SK-N-SH (cell line): Measurements from ENCODE around the gene PODXL2. TPM values are rescaled to one million over a fixed set of nuclear protein-coding genes. Genes with fewer than 3 reads are reported as not detected.

Experiments
- CTCF ChIA-PET: fragments of 300-600, 350-600 bp; formaldehyde crosslinking; extraction: SDS; loops from one replicate; lab custom pipeline; 2021; lab: Yijun Ruan, JAX
- POLR2A ChIA-PET: fragments of 350-600 bp; sonication (Branson Sonifier 250); formaldehyde crosslinking; extraction: SDS; loops from one replicate; lab custom pipeline; 2020; ENCODE audit warnings: antibody characterized with exemption, inconsistent platforms; lab: Yijun Ruan, JAX
- DNase-seq: peaks from one replicate; pipeline ENCODE4 v3.0.0; 2012
- H2AFZ ChIP-seq: fragments of 200-600 bp; sonication (generic); 2 replicates; pipeline ENCODE4 v1.8.1; 2016; ENCODE audit warnings: antibody characterized with exemption, mild to moderate bottlenecking, low read depth
- H3F3A ChIP-seq: fragments of 200-600 bp; sonication (generic); replicated peaks from 2 replicates; pipeline ENCODE3; 2016; ENCODE audit warnings: antibody characterized with exemption, mild to moderate bottlenecking; ENCODE audit not compliant: insufficient read depth
- H3K27ac ChIP-seq, 2 experiments: fragments of 200-500 bp in 1 of 2; fragments of 200-600 bp in 1 of 2; sonication (Bioruptor generic) in 1 of 2; sonication (generic), shearing (Covaris generic) in 1 of 2; 2 replicates each; pipeline versions ENCODE4 v1.5.1 to v1.6.1; 2014 to 2016; ENCODE audit warnings: low read depth in 2 of 2, inconsistent platforms in 1 of 2, low read length in 1 of 2, mild to moderate bottlenecking in 1 of 2, mixed read lengths in 1 of 2
- H3K27me3 ChIP-seq: fragments of 200-600 bp; sonication (generic), shearing (Covaris generic); 2 replicates; pipeline ENCODE4 v1.6.1; 2016; ENCODE audit warnings: mixed run types; ENCODE audit not compliant: insufficient read depth
- H3K36me3 ChIP-seq, 2 experiments: fragments of 200-500 bp in 1 of 2; fragments of 200-600 bp in 1 of 2; sonication (Bioruptor generic) in 1 of 2; sonication (generic) in 1 of 2; replicated peaks in 1 of 2; 2 replicates each; pipeline versions ENCODE3 to v1.5.1; 2014 to 2016; ENCODE audit warnings: low read length in 1 of 2, mild to moderate bottlenecking in 1 of 2; ENCODE audit not compliant: insufficient read depth in 2 of 2, control insufficient read depth in 1 of 2
- H3K4me1 ChIP-seq, 2 experiments: fragments of 200-500 bp in 1 of 2; fragments of 200-600 bp in 1 of 2; sonication (Bioruptor generic) in 1 of 2; sonication (generic), shearing (Covaris generic) in 1 of 2; 2 replicates each; pipeline versions ENCODE4 v1.5.1 to v1.6.1; 2014 to 2016; ENCODE audit warnings: low read depth in 1 of 2, low read length in 1 of 2, mixed run types in 1 of 2; ENCODE audit not compliant: insufficient read depth in 2 of 2, control insufficient read depth in 1 of 2
- H3K4me2 ChIP-seq: fragments of 200-600 bp; sonication (generic), shearing (Covaris generic); 2 replicates; pipeline ENCODE4 v1.6.1; 2017; ENCODE audit warnings: mixed run types
- H3K4me3 ChIP-seq, 2 experiments: fragments of 200-500 bp in 1 of 2; fragments of 200-600 bp in 1 of 2; sonication (Bioruptor generic) in 1 of 2; sonication (generic), shearing (Covaris generic) in 1 of 2; 2 replicates each; pipeline versions ENCODE4 v1.5.1 to v1.8.1; 2014 to 2016; ENCODE audit warnings: low read depth in 2 of 2, inconsistent platforms in 1 of 2, low read length in 1 of 2, mild to moderate bottlenecking in 1 of 2, mixed read lengths in 1 of 2, moderate library complexity in 1 of 2
- H3K79me2 ChIP-seq: fragments of 200-600 bp; sonication (generic); 2 replicates; pipeline ENCODE4 v1.8.1; 2017; ENCODE audit warnings: mild to moderate bottlenecking; ENCODE audit not compliant: insufficient read depth
- H3K9ac ChIP-seq: fragments of 200-600 bp; sonication (generic); 2 replicates; pipeline ENCODE4 v1.6.1; 2017; ENCODE audit warnings: mixed run types
- H3K9me2 ChIP-seq: fragments of 200-600 bp; sonication (generic); 2 replicates; pipeline ENCODE4 v1.6.1; 2017; ENCODE audit warnings: mixed run types
- H3K9me3 ChIP-seq: fragments of 200-600 bp; sonication (generic); 2 replicates; pipeline ENCODE4 v1.6.1; 2017; ENCODE audit warnings: mixed run types, mild to moderate bottlenecking, moderate library complexity
- H4K20me1 ChIP-seq: fragments of 200-600 bp; sonication (generic); 2 replicates; pipeline ENCODE4 v1.6.1; 2017; ENCODE audit warnings: mild to moderate bottlenecking, mixed run types; ENCODE audit not compliant: insufficient read depth
- CHD2 ChIP-seq: fragments of 150-350 bp; IDR thresholded peaks from 2 replicates; pipeline ENCODE4 v1.6.1; 2018; ENCODE audit warnings: low read length; ENCODE audit not compliant: partially characterized antibody
- EP300 ChIP-seq, 2 experiments: IDR thresholded peaks; 2 replicates each; pipeline versions ENCODE4 v1.4.0 to v1.6.1; 2012; ENCODE audit warnings: borderline replicate concordance in 1 of 2, low read depth in 1 of 2, low read length in 1 of 2
- FOSL2 ChIP-seq: IDR thresholded peaks from 2 replicates; pipeline ENCODE4 v1.4.0; 2012; ENCODE audit warnings: low read depth, mild to moderate bottlenecking, moderate library complexity, borderline replicate concordance
- FOXJ3 ChIP-seq: sonication (generic); formaldehyde crosslinking; IDR thresholded peaks from 2 replicates; pipeline ENCODE4 v1.5.1; 2020; ENCODE audit warnings: mild to moderate bottlenecking, missing genetic modification reagents
- FOXM1 ChIP-seq: IDR thresholded peaks from 2 replicates; pipeline ENCODE4 v1.4.0; 2012; ENCODE audit warnings: low read depth, mild to moderate bottlenecking
- GABPA ChIP-seq: IDR thresholded peaks from 2 replicates; pipeline ENCODE4 v1.4.0; 2012; ENCODE audit warnings: low read depth, mild to moderate bottlenecking
- JUND ChIP-seq: IDR thresholded peaks from 2 replicates; pipeline ENCODE4 v1.4.0; 2012
- MAX ChIP-seq: IDR thresholded peaks from 2 replicates; pipeline ENCODE4 v1.4.0; 2012; ENCODE audit warnings: low read depth
- MEF2A ChIP-seq: IDR thresholded peaks from 2 replicates; pipeline ENCODE4 v1.4.0; 2012; ENCODE audit warnings: low read depth, borderline replicate concordance
- NFIC ChIP-seq: IDR thresholded peaks from 2 replicates; pipeline ENCODE4 v1.4.0; 2012; ENCODE audit warnings: borderline replicate concordance
- POLR2AphosphoS5 ChIP-seq: IDR thresholded peaks from 2 replicates; pipeline ENCODE4 v1.6.1; 2012; ENCODE audit warnings: low read depth, low read length
- RCOR1 ChIP-seq: fragments of 150-350 bp; IDR thresholded peaks from 2 replicates; pipeline ENCODE4 v1.6.1; 2017; ENCODE audit warnings: antibody characterized with exemption, low read length
- RFX5 ChIP-seq: IDR thresholded peaks from 2 replicates; pipeline ENCODE4 v1.6.1; 2012; ENCODE audit warnings: mild to moderate bottlenecking, improper control_type of control experiment, low read length
- RXRA ChIP-seq: IDR thresholded peaks from 2 replicates; pipeline ENCODE4 v1.4.0; 2012; ENCODE audit warnings: low read depth, mild to moderate bottlenecking, borderline replicate concordance
- SMC3 ChIP-seq: IDR thresholded peaks from 2 replicates; pipeline ENCODE4 v1.6.1; 2012; ENCODE audit warnings: low read depth, low read length, improper control_type of control experiment
- TAF1 ChIP-seq: IDR thresholded peaks from 2 replicates; pipeline ENCODE4 v1.6.1; 2012; ENCODE audit warnings: low read depth, mild to moderate bottlenecking, low read length, moderate library complexity, borderline replicate concordance
- TCF12 ChIP-seq: IDR thresholded peaks from 2 replicates; pipeline ENCODE4 v1.4.0; 2012
- USF1 ChIP-seq: IDR thresholded peaks from 2 replicates; pipeline ENCODE4 v1.4.0; 2012; ENCODE audit warnings: low read depth, borderline replicate concordance
- YY1 ChIP-seq: IDR thresholded peaks from 2 replicates; pipeline ENCODE4 v1.4.0; 2012; ENCODE audit warnings: low read depth, mild to moderate bottlenecking
- WGBS: methylation state at CpG from one replicate; pipeline ENCODE4 v1.1.6; 2017; ENCODE audit warnings: low lambda C conversion rate; 5-methylcytosine and 5-hydroxymethylcytosine counted together
- polyA plus RNA-seq, 3 experiments: library from polyadenylated mRNA; depleted of rRNA; stranded (reverse); fragments of >200 nt; gene quantifications; 2 replicates each; pipeline ENCODE4 v1.2.3, GENCODE V29; 2012
- TF ChIP-seq, protein P1 (sequence below): fragments of 150-350 bp; IDR thresholded peaks from 2 replicates; pipeline ENCODE4 v1.6.1; 2016; ENCODE audit warnings: mild to moderate bottlenecking, low read depth, low read length
- TF ChIP-seq, protein P2 (sequence below): IDR thresholded peaks from 2 replicates; pipeline ENCODE4 v1.4.0; 2012; ENCODE audit warnings: low read depth, borderline replicate concordance

Gene PODXL2
- polyA plus RNA-seq, 1 of the 3 experiments (the other 2 are of a cell fraction), result 27.5 TPM

DNA sequence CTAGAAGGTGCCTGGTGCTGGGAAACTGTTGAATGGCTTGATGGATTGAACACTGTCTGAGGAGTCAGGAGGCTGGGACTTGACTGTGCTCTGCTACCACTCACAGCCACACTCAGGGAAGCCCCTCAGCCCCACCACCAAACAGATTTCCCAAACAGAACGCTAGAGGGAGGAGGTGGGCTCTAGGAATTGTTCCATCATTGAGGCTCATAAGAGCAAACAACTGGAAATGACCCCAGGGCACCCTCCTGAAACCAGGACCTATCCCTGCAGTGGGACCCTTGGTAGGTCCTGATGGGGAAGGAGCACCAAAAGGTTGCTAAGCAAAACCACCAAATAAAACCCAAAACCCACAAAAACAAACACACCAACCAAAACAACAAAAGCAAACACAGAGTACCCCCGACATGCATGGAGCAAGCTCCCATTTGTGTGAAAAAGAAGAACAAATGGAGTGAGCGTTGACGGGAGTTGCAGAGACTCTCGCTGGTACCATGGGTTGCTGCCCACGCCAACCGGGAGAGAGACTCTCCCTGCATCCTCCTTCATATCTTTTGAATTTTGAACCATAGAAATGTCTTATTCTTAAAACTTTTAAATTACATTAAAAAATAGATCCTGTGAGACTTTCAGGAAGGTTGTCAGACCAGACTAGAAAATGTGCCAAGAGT is 89.4 kb downstream of the PODXL2 start:
- H4K20me1 ChIP-seq, result no peaks in the 10 kb centered on the region
- no peaks in the 10 kb centered on the region for H3K9me2 ChIP-seq
- no peak overlapping the region for H3K9ac ChIP-seq
- H3K27me3 ChIP-seq, result no peaks in the 10 kb centered on the region
- H3K9me3 ChIP-seq, result no peaks in the 10 kb centered on the region
- no peak for TF ChIP-seq TCF12
- TF ChIP-seq, protein P1, sequence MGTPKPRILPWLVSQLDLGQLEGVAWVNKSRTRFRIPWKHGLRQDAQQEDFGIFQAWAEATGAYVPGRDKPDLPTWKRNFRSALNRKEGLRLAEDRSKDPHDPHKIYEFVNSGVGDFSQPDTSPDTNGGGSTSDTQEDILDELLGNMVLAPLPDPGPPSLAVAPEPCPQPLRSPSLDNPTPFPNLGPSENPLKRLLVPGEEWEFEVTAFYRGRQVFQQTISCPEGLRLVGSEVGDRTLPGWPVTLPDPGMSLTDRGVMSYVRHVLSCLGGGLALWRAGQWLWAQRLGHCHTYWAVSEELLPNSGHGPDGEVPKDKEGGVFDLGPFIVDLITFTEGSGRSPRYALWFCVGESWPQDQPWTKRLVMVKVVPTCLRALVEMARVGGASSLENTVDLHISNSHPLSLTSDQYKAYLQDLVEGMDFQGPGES, result no peak
- WGBS, result 87% methylated on average over 7 of the region's 7 CpGs
- H2AFZ ChIP-seq, result no peak overlapping the region
- no peak for DNase-seq
- H3K4me1 ChIP-seq, result peaks cover 0 to 56% of the 10 kb centered on the region in 2 experiments; a peak in 1 of 4 replicates
- POLR2A ChIA-PET, result no interaction called here
- no peak overlapping the region for H3K4me3 ChIP-seq
- H3K4me2 ChIP-seq, result no peak overlapping the region
- CTCF ChIA-PET, result interaction anchor here (1.0 to 4.3 kb wide), 2 partner anchors 11 to 21 kb away, joined by 3 to 15 read pairs; no protein-coding TSS in a partner anchor
- H3K27ac ChIP-seq, result peak overlapping the region in 1 of 2 experiments; percentile 66; a peak in 1 of 4 replicates
- no peaks in the 10 kb centered on the region for H3K36me3 ChIP-seq
- H3K79me2 ChIP-seq, result no peaks in the 10 kb centered on the region
- H3F3A ChIP-seq, result no peaks in the 10 kb centered on the region

DNA sequence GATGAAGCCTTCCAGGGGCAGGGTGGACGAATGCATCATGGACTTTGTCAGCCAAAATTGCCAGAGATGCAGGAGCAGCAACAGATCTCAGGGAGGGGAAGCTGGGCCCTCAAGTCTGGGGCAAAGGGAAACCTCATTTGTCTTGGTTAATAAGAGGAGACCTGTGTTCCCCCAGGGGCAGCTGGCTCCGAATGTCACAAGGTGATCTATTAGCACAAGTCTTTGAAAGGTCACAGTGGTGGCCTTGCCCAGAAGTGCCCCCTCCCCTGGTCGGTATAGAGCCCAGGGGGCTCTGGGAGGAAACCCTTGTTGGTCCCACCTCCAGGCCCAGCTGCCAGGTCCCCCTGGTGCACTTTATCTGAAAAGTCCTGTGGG is 89.9 kb downstream of the PODXL2 start:
- DNase-seq, result no peak
- H3K27ac ChIP-seq, result peak overlapping the region in 1 of 2 experiments; percentile 43; a peak in 1 of 4 replicates
- H3K4me2 ChIP-seq, result no peak overlapping the region
- ChIA-PET POLR2A (no interaction called here), CTCF (interaction anchor here (1.0 to 4.3 kb wide), 2 partner anchors 11 to 22 kb away, joined by 3 to 15 read pairs; no protein-coding TSS in a partner anchor)
- H3F3A ChIP-seq, result no peaks in the 10 kb centered on the region
- H3K79me2 ChIP-seq, result no peaks in the 10 kb centered on the region
- H2AFZ ChIP-seq, result no peak overlapping the region
- no peak for TF ChIP-seq MEF2A
- no peak for TF ChIP-seq RCOR1
- TF ChIP-seq FOXJ3 (CRISPR knock-in tag), result no peak
- TF ChIP-seq YY1, result no peak
- no peak for TF ChIP-seq TAF1
- TF ChIP-seq POLR2AphosphoS5, result no peak
- no peak for TF ChIP-seq RXRA
- no peak for TF ChIP-seq JUND
- TF ChIP-seq USF1, result no peak
- TF ChIP-seq NFIC, result no peak
- TF ChIP-seq, protein P2, sequence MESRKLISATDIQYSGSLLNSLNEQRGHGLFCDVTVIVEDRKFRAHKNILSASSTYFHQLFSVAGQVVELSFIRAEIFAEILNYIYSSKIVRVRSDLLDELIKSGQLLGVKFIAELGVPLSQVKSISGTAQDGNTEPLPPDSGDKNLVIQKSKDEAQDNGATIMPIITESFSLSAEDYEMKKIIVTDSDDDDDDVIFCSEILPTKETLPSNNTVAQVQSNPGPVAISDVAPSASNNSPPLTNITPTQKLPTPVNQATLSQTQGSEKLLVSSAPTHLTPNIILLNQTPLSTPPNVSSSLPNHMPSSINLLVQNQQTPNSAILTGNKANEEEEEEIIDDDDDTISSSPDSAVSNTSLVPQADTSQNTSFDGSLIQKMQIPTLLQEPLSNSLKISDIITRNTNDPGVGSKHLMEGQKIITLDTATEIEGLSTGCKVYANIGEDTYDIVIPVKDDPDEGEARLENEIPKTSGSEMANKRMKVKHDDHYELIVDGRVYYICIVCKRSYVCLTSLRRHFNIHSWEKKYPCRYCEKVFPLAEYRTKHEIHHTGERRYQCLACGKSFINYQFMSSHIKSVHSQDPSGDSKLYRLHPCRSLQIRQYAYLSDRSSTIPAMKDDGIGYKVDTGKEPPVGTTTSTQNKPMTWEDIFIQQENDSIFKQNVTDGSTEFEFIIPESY, result no peak
- no peak for TF ChIP-seq GABPA
- no peak for TF ChIP-seq FOXM1
- no peak for TF ChIP-seq CHD2
- no peak for TF ChIP-seq EP300 (IDR thresholded peaks at IDR 0.05; ENCODE audit: borderline replicate concordance in 1 of 2, low read depth in 1 of 2, low read length in 1 of 2)
- no peak for TF ChIP-seq RFX5
- no peak for TF ChIP-seq SMC3
- no peak for TF ChIP-seq FOSL2
- TF ChIP-seq MAX, result no peak
- no peaks in the 10 kb centered on the region for H3K27me3 ChIP-seq
- no peaks in the 10 kb centered on the region for H3K9me3 ChIP-seq
- 46% methylated on average over 2 of the region's 3 CpGs for WGBS
- no peaks in the 10 kb centered on the region for H3K36me3 ChIP-seq
- H3K4me1 ChIP-seq, result peaks cover 0 to 55% of the 10 kb centered on the region in 2 experiments; a peak in 1 of 4 replicates
- no peaks in the 10 kb centered on the region for H3K9me2 ChIP-seq
- no peak overlapping the region for H3K9ac ChIP-seq
- H4K20me1 ChIP-seq, result no peaks in the 10 kb centered on the region
- H3K4me3 ChIP-seq, result no peak overlapping the region
